Ishikawa (cell line): ENCODE results near the gene OPRL1.

Source experiments
- CEBPB ChIP-seq: IDR thresholded peaks from 2 replicates; pipeline ENCODE4 v1.6.1; 2012
- CREB1 ChIP-seq: IDR thresholded peaks from 2 replicates; pipeline ENCODE4 v1.6.1; 2012; ENCODE audit warnings: low read depth
- EGR1 ChIP-seq: IDR thresholded peaks from 2 replicates; pipeline ENCODE4 v1.6.1; 2012
- EP300 ChIP-seq: IDR thresholded peaks from 2 replicates; pipeline ENCODE4 v1.6.1; 2012; ENCODE audit warnings: borderline replicate concordance
- FOXM1 ChIP-seq: IDR thresholded peaks from 2 replicates; pipeline ENCODE4 v1.6.1; 2012; ENCODE audit warnings: low read depth, borderline replicate concordance
- NFIC ChIP-seq: IDR thresholded peaks from 2 replicates; pipeline ENCODE4 v1.6.1; 2012
- RAD21 ChIP-seq: IDR thresholded peaks from 2 replicates; pipeline ENCODE4 v1.6.1; 2012; ENCODE audit warnings: low read depth
- TAF1 ChIP-seq: IDR thresholded peaks from 2 replicates; pipeline ENCODE4 v1.6.1; 2012; ENCODE audit warnings: low read depth, mild to moderate bottlenecking
- TCF12 ChIP-seq: IDR thresholded peaks from 2 replicates; pipeline ENCODE4 v1.6.1; 2012; ENCODE audit warnings: low read depth
- TEAD4 ChIP-seq: IDR thresholded peaks from 2 replicates; pipeline ENCODE4 v1.6.1; 2012
- YY1 ChIP-seq: IDR thresholded peaks from 2 replicates; pipeline ENCODE4 v1.6.1; 2012; ENCODE audit warnings: low read depth
- ZBTB7A ChIP-seq: IDR thresholded peaks from 2 replicates; pipeline ENCODE4 v1.6.1; 2012; ENCODE audit warnings: low read depth
- TF ChIP-seq, protein P1 (sequence below): IDR thresholded peaks from 2 replicates; pipeline ENCODE4 v1.6.1; 2012
- TF ChIP-seq, protein P2 (sequence below): IDR thresholded peaks from 2 replicates; pipeline ENCODE4 v1.6.1; 2012; ENCODE audit warnings: low read depth, mild to moderate bottlenecking
- TF ChIP-seq, protein P3 (sequence below): IDR thresholded peaks from 2 replicates; pipeline ENCODE4 v1.6.1; 2012

OPRL1 gene

GRCh38 chr20:64121586-64121985, 41.7 kb downstream of the OPRL1 start:
- TF ChIP-seq, protein P1, sequence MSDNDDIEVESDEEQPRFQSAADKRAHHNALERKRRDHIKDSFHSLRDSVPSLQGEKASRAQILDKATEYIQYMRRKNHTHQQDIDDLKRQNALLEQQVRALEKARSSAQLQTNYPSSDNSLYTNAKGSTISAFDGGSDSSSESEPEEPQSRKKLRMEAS, result no peak
- no peak for TF ChIP-seq TEAD4
- TF ChIP-seq NFIC, result no peak
- TF ChIP-seq CREB1, result no peak
- TF ChIP-seq, protein P2, sequence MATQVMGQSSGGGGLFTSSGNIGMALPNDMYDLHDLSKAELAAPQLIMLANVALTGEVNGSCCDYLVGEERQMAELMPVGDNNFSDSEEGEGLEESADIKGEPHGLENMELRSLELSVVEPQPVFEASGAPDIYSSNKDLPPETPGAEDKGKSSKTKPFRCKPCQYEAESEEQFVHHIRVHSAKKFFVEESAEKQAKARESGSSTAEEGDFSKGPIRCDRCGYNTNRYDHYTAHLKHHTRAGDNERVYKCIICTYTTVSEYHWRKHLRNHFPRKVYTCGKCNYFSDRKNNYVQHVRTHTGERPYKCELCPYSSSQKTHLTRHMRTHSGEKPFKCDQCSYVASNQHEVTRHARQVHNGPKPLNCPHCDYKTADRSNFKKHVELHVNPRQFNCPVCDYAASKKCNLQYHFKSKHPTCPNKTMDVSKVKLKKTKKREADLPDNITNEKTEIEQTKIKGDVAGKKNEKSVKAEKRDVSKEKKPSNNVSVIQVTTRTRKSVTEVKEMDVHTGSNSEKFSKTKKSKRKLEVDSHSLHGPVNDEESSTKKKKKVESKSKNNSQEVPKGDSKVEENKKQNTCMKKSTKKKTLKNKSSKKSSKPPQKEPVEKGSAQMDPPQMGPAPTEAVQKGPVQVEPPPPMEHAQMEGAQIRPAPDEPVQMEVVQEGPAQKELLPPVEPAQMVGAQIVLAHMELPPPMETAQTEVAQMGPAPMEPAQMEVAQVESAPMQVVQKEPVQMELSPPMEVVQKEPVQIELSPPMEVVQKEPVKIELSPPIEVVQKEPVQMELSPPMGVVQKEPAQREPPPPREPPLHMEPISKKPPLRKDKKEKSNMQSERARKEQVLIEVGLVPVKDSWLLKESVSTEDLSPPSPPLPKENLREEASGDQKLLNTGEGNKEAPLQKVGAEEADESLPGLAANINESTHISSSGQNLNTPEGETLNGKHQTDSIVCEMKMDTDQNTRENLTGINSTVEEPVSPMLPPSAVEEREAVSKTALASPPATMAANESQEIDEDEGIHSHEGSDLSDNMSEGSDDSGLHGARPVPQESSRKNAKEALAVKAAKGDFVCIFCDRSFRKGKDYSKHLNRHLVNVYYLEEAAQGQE, result no peak
- no peak for TF ChIP-seq FOXM1
- TF ChIP-seq CEBPB, result no peak
- TF ChIP-seq YY1, result no peak
- no peak for TF ChIP-seq EGR1
- no peak for TF ChIP-seq TCF12
- no peak for TF ChIP-seq RAD21
- TF ChIP-seq ZBTB7A, result no peak
- TF ChIP-seq, protein P3, sequence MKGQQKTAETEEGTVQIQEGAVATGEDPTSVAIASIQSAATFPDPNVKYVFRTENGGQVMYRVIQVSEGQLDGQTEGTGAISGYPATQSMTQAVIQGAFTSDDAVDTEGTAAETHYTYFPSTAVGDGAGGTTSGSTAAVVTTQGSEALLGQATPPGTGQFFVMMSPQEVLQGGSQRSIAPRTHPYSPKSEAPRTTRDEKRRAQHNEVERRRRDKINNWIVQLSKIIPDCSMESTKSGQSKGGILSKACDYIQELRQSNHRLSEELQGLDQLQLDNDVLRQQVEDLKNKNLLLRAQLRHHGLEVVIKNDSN, result no peak
- TF ChIP-seq TAF1, result no peak
- no peak for TF ChIP-seq EP300

DNA sequence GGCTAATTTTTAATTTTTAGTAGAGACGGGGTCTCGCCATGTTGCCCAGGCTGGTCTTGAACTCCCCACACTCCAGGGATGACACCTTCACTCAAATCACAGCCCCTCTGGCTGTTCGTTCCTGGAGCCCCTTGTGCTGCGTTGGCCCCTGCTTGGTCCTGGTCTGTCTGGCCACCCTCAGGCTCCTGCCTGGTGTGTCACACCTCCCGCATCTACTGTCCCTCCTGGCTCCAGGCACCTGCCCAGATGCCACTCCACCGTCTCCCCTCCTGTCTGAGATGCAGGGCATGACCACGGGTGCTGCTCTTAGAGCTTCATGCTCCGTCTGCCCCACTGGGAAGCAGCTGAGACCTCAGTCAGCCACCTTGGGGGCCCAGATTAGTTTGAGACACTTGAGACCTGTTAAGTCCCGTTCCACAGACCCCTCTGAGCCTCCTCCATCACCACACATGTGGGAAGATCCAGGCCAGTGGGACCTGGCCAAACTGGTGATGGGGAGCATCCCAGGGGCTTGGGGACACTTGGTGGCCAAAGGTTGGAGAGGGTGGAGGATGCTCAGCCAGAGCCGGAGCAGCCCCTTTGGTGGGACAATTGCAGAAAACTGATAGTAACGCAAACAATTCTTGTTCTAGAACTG, 49.4 kb downstream of the OPRL1 start:
- TF ChIP-seq, protein P3, result no peak
- TF ChIP-seq, protein P2, result no peak
- TF ChIP-seq RAD21 (no peak), CREB1 (no peak), TAF1 (no peak), CEBPB (no peak), TCF12 (no peak), FOXM1 (no peak), ZBTB7A (no peak), EGR1 (no peak), EP300 (no peak), TEAD4 (no peak), NFIC (no peak), YY1 (no peak)
- TF ChIP-seq, protein P1, result no peak

DNA sequence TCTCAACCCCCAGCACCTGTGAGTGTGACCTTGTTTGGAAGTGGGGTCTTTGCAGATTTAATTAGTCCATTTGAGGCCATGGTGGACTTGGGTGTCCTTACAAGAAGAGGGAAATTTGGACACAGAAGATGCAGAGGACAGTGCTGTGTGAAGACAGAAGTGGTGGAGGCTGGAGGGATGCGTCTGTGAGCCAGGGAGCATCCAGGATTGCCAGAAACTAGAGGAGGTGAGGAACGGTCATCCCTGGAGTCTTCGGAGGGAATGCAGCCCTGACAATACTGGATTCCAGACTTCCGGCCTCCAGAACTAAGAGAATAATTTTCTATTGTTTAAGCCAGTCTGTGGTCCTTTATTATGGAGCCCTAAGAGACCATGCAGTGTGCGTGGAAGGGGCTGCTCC, 50.4 kb downstream of the OPRL1 start:
- TF ChIP-seq, protein P3, result no peak
- no peak for TF ChIP-seq EGR1
- TF ChIP-seq RAD21, result no peak
- TF ChIP-seq TEAD4, result no peak
- TF ChIP-seq TCF12, result no peak
- no peak for TF ChIP-seq NFIC
- TF ChIP-seq, protein P1, result no peak
- TF ChIP-seq EP300, result no peak
- TF ChIP-seq FOXM1, result no peak

DNA sequence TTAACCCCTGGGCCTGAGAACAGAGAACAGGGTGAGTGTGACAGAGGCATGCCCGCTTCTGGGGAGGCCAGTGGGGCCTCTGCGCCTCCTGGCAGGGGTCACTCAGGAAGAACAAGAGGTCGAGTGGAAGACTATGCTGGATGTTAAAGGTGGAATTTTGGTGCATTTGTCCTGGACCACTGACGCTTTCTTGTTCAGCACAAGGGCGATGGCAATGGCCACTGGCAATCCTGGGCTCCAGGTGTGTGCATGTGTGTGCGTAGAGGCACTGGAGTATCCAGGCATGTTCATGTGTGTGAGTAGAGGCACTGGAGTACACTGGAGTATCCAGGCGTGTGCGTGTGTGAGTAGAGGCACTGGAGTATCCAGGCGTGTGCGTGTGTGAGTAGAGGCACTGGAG, 51.0 kb downstream of the OPRL1 start:
- TF ChIP-seq, protein P1, result no peak
- TF ChIP-seq ZBTB7A, result no peak
- TF ChIP-seq NFIC, result no peak
- TF ChIP-seq, protein P3, result no peak
- no peak for TF ChIP-seq TCF12
- TF ChIP-seq EP300, result no peak
- TF ChIP-seq YY1, result no peak
- TF ChIP-seq, protein P2, result no peak
- no peak for TF ChIP-seq CEBPB
- TF ChIP-seq FOXM1, result no peak
- TF ChIP-seq RAD21, result no peak
- no peak for TF ChIP-seq TAF1
- TF ChIP-seq CREB1, result no peak
- TF ChIP-seq EGR1, result no peak
- no peak for TF ChIP-seq TEAD4
